Stimulated activated CD4-positive, alpha-beta T cell treated with anti-CD3 and anti-CD28 coated beads, Interleukin-1b, Interleukin-23, amount 100 ng/mL, for 4 hours (primary cell): ENCODE measurements around the gene PTPRM.

Experiments used
- DNase-seq, 2 donors: peaks; one replicate each; pipeline ENCODE4 v3.0.0-alpha.2; 2020; ENCODE audit warnings: low read depth in 2 of 2

The PTPRM gene

DNA sequence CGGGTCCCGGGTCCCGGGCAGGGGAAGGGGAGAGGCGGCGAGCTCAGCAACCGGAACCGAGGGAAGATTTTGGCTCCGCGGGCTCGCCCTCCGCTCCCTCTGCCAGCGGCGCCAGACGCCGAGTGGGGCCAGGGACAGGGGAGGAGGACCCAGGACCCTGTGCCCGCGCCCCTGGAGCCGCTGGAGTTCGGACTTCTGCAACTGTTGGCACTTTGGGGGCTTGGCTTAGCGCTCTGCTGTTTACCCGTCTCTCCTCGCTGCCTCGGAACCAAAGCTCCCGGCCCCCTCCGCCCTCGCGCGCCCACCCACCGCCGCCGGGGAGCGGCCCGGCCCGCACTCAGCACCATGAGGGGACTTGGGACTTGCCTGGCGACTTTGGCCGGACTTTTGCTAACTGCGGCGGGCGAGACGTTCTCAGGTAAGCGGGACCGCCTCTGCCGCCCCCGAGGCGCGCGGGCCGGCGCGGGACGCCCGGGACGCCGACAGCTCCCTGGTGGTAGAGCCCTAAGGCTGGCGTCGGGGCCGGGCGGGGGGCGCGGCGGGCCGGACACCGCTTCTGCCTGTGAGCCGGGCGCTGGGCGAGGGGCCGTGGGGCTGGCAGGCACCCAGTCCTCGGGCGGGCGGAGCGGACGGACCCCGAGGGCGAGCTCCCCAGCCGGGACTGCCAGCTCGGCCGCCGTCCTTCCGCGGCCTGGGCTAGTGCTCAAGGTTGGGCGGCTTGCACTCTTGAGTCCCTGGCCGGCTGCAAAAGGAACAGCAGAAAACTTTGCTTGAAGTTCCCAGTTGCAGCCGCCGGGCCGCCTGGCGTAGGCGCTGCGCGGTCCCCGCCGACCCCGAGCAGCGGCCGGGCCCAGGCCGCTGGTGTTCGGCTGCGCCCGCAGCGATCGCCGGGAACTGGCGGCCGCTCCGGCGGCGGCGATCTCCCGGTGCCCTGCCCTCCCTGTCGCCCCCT, 634 bp downstream of the PTPRM start:
- no peak for DNase-seq

DNA sequence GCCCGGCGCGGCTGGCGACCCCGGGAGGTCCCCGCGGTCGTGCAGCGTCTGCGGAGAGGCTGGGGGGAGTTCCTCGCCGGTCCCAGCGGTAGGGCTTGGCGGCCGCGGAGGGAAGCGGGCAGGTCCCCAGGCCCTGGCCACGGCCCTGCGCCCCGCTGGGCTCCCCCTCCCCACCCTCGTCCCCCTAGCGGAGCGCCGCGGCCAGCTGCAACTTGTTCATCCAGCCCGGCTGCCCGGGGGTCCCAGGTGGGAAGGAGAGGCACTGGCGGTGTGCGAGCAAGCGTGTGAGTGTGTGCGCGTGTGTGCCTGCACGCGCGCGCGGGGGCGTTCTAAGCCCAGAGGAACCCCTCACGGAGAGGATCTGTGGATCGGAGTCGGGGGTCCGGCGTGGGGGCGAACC, 1.3 kb downstream of the PTPRM start:
- no peak for DNase-seq

DNA sequence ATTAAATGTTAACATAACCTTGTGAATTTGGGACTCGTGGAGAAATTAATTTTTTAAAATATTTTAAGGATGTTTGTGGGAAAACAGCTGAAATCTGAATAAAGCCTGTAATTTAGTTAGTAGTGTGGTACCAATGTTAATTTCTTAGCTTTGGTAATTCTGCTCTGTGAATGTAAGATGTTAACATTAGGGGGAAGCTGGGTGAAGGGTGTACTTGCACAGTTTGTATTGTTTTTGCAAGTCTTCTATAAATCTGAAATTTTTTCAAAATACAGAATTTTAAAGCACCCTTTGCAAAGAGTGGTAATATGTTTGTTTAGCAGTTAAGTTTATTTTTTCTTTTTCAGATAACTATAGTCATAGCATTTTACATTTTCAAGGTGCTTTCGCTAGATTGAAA, 4.5 kb downstream of the PTPRM start:
- no peak for DNase-seq

DNA sequence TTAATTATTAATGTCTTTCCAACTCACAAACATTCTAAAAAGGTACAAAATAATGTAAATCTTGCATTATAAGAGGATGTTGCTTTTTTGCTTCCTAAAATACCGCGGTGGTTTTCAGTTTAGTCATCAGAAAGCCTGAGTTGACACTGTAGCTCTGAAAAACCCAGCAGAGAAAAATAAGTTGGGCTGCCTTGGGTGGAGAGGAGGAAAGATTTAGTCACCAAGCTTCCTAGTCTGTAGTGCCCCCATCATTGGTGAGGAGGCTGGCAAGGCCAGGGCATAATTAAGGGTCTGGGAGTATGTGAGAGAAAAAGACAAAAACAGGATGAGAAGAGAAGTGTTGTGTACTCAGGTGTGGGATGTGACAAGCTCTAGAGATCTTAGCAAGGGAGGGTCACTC, 5.7 kb downstream of the PTPRM start:
- DNase-seq = no peak

DNA sequence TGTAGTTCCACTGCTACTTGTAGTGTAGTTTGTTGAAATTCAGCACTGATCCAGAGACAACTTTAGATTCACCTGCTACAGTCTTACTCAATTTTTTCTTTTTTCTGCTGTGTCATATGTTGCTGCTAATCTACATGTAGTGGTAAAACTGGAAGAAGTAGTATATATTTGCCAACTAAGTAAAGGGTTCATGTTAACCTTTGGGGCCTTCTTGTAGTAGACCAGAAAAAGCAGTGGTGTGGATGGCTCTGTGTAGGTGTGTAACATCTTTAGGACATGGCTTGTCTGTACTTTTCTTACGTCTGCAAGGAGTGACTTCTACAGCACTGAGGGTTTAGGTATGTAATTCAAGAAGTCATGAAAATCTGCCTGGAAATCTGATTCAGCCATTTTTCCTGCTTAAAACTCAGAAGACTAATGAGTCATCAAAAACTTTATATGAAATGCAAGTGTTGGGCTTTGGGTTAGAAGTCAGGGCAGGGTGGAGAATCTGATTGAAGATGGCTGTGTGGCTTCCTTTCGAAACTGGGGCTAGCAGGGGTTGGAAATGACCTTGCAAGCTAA, 8.4 kb downstream of the PTPRM start:
- DNase-seq = no peak

DNA sequence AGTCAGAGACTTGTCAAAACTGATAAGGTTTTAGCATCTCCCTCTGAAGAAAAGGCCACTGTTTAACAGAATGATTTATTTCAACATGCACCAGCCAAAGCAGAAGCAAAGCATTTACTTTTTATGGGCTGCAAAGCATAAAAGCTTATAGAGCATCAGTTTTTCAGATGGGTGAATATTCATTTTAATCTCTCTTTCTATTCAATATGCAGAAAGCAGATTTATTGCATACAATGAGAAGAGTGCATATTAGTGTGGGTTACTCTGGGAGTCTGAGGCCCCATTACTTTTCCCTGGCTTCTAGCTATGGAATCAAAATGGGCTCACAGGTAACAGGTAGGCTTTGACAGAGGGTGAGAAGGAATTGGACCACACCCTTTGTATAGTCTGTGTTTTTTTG, 9.0 kb downstream of the PTPRM start:
- no peak for DNase-seq

DNA sequence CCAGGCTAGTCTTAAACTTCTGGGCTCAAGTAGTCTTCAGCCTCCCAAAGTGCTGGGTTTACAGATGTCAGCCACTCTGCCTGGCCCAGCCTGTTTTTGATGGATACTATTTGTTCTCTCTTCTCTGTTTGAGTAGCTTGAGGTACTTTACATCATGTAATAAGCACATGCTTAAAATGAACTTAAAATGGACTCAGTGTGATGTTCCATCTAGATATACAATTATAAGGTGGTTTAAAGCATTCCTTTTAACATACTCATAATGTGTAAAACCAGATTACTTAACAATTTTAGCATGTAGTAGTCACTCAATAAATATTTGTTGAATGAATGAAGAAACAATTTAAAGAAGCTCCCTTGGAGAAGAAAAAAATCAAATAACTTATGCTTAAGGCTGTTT, 9.6 kb downstream of the PTPRM start:
- no peak for DNase-seq

DNA sequence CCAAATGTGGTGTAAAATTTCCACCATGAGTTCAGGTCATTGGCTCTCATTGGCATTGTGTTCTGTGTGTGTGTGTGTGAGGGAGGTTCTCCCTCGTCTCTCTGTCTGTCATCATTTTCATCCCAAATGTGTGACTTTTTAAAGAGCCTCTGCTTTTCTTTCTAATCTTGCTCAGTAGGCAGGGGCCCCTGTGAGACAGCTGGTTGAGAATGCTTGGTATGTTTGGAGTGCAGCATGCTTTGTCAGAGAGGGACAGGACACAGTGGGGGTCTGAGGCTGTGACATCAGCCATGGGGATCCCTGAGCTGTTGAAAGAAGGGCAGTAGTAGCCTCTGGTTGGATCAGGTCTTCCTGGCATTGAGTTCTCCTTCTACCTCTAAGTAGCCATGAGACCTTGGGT, 10.6 kb downstream of the PTPRM start:
- no peak for DNase-seq

DNA sequence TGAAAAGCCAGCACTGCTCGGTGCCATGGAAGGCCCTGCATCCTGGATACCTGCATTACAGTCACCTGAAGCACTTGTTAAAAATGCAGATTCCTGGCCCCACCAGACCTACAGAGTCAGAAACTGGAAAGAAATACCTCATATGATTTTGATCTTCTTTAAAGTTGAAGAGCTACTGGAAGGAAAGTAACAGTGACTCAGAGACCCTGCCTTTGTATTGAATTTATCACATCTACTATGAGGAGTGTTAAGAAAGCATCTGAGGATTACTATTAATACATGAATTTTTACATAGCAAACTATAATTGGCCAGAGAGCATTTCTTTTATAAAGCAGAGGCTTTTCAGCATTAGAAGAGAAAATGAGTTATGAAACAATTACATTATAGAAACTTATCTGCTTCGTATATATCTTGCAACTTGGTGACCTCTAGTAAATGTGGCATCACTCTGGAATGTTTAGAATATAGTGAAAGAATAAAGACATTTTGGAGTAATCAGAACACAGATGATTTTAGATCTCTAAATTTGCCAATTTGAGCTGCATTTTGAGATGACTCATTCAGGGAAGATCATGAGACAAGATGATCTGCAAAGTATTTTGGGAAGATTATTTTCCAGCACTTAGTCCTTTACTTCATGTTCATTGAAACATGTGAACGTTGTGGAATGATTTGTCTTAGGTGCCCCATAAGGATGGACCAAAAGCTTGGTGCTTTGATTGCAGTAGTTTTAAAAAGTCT, 12.2 kb downstream of the PTPRM start:
- no peak for DNase-seq

DNA sequence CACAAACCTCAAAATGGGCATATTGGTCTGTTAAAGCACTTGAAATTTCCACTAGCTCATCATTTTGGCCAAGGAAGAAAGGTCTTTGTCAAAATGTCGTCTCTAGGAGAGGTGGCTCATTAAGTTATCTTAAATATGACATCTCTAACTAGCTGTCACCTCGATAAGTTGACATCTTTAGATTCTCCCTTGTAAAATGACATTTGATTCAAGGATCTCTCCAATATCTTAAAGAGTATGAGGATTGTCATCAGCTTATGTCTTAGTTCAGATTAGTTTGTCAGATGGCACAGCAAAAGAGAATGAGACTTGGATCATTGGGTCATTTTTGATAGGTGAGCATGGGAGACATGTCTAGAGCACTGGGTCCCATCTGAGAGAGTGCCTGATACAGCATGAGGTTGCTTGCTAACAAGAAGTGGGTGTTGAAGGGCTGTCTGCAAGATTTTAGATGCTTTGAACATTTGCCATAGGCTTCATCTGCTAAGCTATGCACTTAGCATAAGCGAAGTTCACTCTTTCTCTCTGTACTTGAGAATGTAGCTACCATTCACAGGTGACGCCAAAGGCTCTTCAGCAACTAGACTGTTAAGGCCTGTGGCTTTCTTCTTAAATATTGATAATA, 12.9 kb downstream of the PTPRM start:
- no peak for DNase-seq

DNA sequence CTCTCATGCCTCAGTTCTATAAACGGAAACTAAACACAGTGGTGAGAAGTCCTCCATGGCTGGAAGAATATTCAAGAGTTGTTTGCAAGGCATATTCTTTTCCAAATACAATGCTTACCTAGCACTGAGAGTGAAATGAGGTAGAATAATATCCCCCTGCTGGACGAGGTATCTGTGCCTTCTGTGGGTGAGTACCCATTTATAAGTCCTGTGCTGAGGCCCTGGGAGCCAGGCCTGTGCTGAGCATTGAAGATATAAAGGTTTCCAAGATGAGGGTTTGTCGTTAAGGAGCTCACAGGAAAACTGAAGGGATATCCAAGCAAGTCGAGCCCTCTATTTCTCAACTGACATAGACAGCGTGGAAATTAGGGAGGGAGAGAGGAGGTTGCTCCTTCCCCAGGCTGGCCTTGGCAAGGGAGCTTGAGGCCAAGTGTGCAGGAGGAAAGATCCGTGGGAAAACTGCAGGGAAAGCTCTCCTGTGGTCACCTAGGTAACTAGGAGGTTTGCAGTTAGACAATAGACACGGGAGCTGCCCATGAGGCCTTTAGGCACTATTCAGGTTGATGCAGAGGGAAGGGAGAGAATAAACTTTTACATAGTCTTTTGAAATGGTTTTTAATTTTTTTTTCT, 17.6 kb downstream of the PTPRM start:
- DNase-seq = no peak

DNA sequence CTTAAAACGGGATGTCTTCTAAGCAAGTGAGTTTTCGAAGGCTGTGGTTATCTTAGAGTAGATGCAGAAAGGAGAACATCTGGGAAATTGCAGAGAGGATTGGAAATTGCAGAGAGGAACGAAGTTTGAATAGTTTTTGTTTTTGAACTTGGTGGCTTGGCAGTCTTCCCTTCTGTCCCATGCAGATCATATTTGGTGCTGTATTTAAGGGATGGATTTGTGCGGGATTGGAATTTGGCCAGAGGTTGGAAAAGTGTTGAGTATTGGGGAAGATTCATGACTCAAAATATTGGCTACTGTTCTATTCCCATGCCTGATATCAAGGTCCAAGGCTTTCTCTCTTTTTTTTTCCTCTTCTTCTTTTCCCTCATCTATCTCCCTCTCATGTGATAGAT, 18.2 kb downstream of the PTPRM start:
- DNase-seq = no peak

DNA sequence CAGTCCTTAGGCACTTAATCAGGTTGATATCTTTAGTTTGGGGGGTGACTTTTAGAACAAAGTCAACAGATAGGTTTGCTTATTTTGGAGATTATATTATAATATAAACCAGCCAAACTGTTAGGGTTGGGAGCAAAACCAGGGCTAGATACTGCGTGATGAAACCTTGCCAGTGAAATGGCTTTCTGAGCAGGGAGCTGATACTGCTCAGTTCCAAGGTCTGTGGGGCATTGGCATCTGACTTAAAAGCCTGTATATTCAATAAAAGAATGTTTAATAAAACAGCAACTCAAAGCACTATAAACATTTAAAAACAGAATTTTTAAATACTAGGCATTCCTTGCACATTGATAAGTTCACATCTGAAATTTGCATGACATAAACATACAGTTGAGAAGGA, 19.3 kb downstream of the PTPRM start:
- DNase-seq = no peak

DNA sequence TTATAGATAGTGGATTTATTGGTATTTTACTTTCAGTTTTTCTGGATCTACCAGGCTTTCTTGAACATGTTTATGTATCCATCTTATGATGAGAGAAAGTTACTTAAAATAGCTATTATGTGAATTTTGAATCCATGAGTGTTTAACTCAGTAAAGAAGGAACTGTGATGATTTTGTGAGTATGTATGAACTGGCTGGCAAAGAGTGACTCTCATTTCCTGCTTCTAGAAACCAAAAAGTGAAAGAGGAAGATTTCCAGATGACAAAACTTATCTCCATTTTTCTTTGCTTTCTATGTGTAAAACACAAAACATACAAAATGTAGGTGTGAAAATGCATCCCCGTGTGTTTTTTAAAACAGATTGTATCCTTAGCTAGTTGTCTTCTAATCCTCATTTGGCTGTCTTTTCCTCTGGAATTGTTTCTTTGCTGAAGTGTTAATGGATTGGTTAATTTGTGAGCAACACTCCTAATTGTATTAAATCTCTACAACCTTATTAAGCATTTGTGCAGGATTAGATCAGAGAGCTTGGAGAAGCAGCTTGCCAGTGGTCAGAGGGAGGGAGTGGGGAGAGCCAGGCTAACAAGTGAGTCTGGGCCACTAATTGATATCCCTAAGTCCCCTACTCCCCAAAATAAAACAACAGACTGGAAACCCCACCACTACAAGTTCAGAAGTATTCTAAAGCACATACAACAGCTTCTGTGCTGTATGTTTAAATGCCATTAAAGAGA, 23.9 kb downstream of the PTPRM start:
- DNase-seq = no peak

DNA sequence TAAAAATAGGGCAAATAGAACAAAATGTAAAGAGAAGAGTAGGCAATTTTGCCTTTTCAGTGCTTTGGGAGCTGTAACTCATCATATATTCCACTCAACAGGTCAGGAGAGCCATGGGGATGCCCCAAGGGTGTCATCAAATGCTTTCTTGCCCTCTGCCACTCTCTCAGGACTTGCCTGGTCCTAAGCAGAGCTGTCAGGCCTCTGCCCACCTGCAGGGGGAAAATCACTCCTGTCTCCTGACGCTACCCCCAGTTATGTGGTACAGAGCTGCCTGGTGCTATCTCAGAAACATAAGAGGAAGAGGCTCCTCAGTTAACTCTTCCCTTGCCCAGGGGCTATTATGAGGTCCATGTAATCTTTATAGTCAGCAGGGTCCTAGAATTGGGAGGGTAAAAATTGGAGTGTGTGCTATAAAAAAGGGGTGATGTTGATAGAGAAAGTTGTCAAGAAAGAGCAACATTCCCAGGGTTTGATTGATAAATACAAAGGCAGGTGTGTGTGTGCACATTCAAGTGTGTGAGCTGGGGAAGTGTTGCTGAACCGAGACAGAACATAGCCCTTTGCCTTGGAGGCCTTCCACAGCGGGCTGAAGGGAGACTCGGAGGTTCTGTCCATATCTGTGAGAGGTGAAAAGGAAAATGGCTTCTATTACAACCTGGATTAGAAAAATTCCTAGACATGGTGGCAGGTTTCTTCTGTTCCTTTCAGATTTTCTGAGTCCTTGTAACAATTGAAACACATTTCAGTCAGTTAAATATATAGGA, 25.4 kb downstream of the PTPRM start:
- no peak for DNase-seq

DNA sequence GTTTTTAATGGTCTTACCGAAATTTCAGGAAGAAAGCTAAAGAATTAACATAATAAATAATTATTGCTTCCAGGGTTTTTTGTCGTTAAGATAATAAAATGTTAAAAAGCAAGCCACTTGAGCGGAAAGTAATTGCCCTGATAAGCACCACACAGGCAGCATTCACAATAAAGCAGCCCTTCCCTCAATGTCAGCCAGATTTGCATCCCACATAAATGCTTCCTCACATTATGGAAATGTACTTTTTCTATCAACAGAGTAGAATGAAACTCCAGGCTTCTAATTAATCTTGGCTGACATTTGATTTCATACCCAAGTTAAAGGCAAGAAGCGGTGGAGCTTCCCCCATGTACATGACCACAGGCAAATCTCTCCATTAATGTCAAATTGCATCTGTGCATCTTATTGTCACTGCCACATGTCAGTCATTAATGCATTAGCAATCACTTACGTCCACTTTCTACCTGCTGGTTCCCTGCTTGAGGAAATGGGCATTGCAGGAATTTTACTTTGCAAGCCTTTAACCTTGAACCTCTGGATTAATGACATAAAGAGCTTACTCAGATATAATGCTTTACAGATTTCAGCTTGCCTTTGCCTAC, 26.2 kb downstream of the PTPRM start:
- DNase-seq = no peak

DNA sequence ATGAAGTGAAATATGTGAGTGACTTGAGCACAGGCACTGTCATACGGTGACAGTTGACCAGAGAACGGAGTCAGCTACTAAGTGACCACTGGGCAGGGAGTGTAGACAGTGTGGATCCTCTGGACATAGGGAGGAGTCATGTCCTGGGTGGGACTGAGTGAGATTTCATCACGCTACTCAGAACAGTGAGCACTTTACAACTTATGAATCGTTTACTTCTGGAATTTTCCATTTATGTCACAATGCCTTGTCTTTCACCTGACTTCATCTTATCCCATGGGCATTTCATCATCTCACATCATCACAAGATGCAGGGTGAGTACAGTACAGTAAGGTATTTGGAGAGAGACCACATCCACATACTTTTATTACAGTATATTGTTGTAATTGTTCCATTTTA, 29.0 kb downstream of the PTPRM start:
- DNase-seq = no peak

DNA sequence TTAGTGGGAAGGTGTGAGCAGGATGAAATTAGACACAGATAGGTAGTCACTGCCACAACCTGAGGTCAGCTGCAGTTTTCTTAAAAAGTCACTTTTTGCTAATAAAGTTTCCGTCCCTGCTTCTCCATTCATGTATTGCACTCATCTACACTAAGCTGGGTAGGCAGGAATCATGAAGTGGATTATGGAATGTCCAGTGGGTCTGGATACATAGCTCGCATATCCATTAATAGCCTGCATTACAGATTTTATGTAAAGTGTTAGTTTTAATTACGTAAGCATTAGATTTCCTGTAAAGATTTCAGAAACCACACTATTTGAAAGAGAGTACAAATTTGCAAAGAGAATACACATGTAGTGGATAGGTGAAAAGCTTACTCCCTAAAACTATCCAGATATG, 30.4 kb downstream of the PTPRM start:
- DNase-seq = no peak

DNA sequence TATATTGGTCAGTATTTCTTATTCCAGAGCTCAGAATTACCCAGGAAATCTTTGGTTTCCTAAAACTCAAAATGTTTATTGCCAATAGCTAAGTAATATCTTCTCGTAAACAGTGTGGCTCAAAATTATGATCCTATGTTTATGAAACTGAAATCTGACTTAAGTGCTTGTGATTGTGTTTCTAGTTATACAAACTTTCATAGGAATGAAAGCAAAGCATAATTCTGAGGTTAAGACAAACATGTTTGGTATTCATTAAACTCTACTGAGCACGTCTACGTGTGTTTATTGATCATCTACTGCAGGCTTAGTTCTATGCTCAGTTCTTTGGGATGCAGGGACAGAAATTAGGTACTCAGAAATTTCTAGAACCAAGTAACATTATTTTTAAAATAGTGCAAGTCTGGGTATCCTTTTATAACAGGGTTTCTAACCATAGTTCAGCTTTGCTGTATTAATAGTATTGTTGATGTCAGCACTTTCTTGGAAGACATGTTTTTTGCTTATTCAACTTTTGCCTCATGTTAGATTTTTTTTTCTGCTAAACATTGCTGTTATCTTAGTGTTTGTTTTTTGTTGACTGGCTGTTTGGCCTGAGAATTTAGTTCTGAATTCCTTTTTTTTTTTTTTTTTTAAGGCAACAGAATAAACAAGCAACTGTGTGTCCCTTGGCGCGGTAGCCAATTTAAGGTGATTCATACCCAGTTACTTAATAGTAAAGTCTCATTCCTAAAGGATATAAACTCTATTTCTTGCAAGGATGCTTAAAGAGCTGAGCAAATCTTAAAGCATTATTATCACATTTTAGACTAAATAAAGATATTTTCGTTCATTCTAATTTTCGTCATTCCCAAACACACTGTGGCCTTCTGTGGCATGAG, 31.3 kb downstream of the PTPRM start:
- no peak for DNase-seq
